Omental fat pad (tissue), 4 donors: ENCODE data around the gene EML5. TPM values are rescaled to one million over a fixed set of nuclear protein-coding genes. Genes with fewer than 3 reads are reported as not detected.
"Not testable (repeated sequence)": the region's sequence is repeated elsewhere in the genome, so short reads cannot be mapped to it uniquely, and the experiment has no call there.

Source experiments
- ATAC-seq: fragments of 150-250 bp; one replicate; pipeline ENCODE4 v1.9.1; 2016; ENCODE audit warnings: mild to moderate bottlenecking, moderate library complexity; ENCODE audit not compliant: low FRiP score
- DNase-seq: peaks from one replicate; pipeline ENCODE4 v3.0.0-alpha.2; 2019; ENCODE audit warnings: low spot score
- total RNA-seq, 4 donors: library from RNA; depleted of rRNA; stranded (reverse); fragments of >200 nt; gene quantifications; one replicate each; pipeline ENCODE4 v1.1.0, GENCODE V29; 2016
- TF ChIP-seq, protein P1 (sequence below), 3 donors: fragments of 450-650 bp; IDR thresholded peaks; one replicate each; pipeline ENCODE4 v1.5.1; 2016 to 2017; ENCODE audit warnings: antibody characterized with exemption in 3 of 3, mild to moderate bottlenecking in 3 of 3, moderate library complexity in 2 of 3

The EML5 gene
- total RNA-seq, 4 donors from 2014 or later = 0.36 to 0.63 (median 0.47) TPM

DNA sequence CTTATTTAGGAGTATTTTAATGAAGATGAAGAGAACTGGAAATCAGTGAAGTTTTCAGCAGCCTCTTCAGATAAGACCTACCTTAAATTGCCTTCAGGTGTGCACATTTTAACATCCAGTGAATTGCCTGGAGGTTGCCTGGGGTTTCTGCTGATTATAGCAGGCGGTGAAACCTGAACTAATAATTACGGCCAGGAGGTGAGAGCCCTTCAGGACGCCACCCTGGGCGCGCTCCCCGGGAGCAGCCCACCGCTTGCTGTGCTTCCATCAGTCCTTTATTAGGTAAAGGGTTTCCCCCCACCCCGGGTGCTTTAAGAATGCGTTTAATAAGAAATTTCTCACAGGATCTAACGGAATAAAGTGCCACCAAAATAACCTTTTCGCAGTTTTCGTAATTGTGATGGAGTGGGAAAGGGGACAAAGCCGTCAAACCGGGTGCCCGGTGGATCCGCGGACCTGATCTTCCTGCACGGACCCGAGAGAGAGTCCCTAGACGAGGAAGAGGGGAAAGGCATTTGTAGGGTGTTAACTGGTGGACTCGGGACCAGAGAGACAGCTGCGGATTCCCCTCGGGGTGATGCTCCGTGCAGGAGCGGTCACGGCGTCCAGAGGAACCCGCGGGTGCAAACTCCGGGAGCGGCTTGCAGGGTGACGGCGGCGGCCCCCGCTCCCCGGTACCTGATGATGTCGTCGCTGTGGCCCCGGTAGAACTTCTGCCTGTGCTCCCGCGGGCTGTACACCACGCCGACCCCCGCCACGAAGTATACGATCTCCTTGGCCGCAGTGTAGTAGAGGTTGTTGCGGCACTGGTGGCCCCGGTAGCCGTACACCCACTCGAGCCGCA is 902 bp downstream of the EML5 start:
- no peak for DNase-seq
- TF ChIP-seq, protein P1, sequence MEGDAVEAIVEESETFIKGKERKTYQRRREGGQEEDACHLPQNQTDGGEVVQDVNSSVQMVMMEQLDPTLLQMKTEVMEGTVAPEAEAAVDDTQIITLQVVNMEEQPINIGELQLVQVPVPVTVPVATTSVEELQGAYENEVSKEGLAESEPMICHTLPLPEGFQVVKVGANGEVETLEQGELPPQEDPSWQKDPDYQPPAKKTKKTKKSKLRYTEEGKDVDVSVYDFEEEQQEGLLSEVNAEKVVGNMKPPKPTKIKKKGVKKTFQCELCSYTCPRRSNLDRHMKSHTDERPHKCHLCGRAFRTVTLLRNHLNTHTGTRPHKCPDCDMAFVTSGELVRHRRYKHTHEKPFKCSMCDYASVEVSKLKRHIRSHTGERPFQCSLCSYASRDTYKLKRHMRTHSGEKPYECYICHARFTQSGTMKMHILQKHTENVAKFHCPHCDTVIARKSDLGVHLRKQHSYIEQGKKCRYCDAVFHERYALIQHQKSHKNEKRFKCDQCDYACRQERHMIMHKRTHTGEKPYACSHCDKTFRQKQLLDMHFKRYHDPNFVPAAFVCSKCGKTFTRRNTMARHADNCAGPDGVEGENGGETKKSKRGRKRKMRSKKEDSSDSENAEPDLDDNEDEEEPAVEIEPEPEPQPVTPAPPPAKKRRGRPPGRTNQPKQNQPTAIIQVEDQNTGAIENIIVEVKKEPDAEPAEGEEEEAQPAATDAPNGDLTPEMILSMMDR (IDR thresholded peaks at IDR 0.05) = no peak
- ATAC-seq = peak; percentile 16

DNA sequence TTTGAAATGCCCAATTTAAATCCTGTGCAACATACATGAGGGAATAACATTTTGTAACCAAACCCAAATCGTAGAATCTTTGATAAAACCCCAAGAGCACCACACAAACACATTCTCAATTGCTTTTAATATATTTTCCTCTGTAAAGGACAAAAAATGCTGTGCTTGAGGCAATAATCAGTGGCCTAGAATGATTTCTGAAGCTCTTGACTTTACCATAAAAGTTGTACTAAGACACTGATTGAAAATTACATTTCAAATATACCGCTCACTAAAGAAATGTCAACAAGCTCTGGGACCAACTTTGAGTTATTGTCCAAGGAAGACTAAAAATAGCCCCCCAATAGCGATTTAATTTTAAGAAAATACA is 1.5 kb downstream of the EML5 start:
- TF ChIP-seq, protein P1 (IDR thresholded peaks at IDR 0.05) = no peak
- no peak for ATAC-seq
- DNase-seq = no peak

DNA sequence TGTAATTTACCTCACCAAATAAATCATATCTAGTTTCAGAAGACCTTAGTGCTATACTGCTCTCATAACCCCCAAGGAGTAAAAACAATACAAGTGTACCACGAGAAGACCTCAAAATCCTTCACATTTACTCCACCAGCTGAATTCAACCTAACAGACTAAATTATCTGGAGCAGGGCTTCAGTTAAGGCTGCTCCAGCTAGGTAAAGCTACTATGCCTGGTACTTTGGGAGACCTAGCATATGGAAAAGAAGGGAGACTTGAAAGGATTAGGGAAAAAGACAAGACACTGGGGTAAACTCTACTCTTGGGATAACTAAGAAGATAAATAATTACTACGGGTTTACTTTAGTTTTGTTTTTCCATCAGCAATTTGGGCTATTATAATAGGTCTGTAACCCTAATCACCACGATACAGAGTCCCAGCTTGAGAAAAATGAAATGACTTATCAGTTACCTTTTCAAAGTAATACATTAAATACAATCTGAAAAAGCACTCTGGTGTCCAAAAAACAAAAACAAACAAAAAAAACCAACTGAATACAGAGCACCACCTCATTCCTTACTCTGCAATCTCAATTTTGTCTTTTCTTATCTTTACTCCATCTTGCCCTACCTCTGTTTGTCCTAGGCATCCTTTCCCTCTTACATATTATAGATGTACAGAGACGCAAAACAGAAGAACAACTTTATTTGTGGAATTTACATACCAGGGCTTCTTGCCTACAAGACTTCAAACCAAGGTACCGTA is 2.1 kb downstream of the EML5 start:
- no peak for DNase-seq
- ATAC-seq = no peak
- TF ChIP-seq, protein P1 (IDR thresholded peaks at IDR 0.05) = no peak

DNA sequence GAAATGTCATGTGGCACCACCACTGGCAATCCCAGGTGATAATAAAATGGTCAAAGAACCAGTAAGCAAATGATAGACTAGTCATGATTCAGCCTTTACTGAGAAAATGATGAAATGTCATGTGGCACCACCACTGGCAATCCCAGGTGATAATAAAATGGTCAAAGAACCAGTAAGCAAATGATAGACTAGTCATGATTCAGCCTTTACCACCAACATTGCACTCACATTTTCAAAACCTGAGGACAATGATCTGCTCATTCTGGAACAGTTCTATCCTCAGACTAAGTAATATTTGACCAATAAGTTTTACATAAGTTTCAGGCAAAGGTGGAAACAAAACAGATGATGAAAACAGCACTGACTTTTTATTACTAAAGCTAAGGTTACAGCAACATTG is 3.2 kb downstream of the EML5 start:
- not testable (repeated sequence) for DNase-seq, ATAC-seq

DNA sequence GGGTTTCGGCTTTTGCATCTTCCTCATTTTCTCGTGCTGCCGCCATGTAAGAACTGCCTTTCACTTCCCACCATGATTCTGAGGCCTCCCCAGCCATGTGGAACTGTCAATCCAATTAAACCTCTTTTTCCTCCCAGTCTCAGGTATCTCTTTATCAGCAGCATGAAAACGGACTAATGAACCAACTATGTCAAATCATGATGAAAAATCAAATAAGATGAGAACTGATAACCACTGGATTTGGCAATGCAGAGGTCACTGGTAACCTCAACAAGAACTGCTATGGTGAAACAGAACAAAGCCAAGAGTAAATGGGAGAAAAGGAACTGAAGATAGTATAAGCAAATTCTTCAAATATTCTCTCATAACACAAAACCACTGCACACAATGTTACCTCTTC is 6.0 kb downstream of the EML5 start:
- TF ChIP-seq, protein P1 (IDR thresholded peaks at IDR 0.05) = no peak
- DNase-seq = no peak
- no peak for ATAC-seq

DNA sequence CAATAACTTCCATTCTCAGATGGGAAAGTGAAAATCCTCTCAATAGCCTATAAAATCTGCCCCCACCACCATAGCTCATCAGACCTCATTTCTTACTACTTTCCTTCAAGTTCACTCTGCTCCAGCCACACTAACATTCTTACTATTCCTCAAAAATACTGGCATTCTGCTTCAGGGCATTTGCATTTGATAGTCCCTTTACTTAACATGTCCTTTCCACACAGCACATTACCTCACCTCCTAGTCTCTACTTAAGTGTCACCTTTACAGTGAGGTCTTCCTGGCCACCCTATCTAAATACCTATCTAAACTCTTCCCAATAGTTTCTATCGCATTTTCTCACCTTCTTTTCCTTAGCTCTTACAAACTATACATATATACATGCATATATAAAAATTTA is 6.8 kb downstream of the EML5 start:
- DNase-seq (no peak), ATAC-seq (no peak)
- TF ChIP-seq, protein P1 (IDR thresholded peaks at IDR 0.05) = no peak

DNA sequence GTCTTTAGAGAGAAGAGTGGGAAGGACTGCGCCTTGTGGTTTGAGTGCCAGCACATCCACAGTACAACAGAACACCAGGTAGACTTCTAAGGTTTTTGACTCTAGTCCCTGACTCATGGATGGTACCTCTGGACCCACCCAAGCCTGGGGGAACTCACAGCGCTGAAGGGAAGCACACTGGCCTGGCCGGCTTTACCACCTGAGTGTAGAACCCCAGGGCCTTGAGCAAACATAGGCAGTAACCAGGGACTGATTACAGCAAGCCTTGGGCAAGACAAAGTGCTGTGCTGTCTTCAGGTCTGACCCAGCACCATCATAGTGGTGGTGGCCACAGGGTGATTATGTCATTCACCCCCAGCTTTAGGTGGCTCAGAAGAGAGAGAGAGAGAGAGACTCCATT is 17.2 kb downstream of the EML5 start:
- ATAC-seq (no peak), DNase-seq (no peak)
- TF ChIP-seq, protein P1 (IDR thresholded peaks at IDR 0.05) = no peak
